GM10266 (cell line): Measurements from ENCODE around the gene HUWE1.

Experiments used
- DNase-seq: peaks from one replicate; pipeline ENCODE4 v3.0.0; 2012; ENCODE audit errors: extremely low spot score
- TF ChIP-seq, protein P1 (sequence below): IDR thresholded peaks from 2 replicates; pipeline ENCODE4 v1.5.1; 2012; ENCODE audit warnings: mild to moderate bottlenecking, low read depth; ENCODE audit not compliant: control insufficient read depth, insufficient read depth; ENCODE audit errors: missing control alignments

The HUWE1 gene

DNA sequence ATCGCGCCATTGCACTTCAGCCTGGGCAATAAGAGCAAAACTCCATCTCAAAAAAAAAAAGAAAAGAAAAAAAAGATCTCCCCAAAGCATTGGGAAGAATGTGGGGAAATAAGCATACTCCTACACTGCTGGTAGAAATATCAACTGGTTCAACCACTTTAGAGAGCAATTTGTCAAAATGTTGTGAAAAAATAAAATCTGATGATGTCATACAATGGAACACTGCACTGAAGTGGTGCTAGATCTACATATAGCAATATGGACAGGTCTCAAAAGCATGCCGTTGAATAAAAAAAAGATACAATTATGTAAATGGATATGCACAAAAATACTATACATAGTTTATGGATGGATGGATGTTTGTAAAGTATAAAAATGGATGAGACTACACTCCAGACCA lies 18.3 kb upstream of the HUWE1 start:
- no peak for DNase-seq
- TF ChIP-seq, protein P1, sequence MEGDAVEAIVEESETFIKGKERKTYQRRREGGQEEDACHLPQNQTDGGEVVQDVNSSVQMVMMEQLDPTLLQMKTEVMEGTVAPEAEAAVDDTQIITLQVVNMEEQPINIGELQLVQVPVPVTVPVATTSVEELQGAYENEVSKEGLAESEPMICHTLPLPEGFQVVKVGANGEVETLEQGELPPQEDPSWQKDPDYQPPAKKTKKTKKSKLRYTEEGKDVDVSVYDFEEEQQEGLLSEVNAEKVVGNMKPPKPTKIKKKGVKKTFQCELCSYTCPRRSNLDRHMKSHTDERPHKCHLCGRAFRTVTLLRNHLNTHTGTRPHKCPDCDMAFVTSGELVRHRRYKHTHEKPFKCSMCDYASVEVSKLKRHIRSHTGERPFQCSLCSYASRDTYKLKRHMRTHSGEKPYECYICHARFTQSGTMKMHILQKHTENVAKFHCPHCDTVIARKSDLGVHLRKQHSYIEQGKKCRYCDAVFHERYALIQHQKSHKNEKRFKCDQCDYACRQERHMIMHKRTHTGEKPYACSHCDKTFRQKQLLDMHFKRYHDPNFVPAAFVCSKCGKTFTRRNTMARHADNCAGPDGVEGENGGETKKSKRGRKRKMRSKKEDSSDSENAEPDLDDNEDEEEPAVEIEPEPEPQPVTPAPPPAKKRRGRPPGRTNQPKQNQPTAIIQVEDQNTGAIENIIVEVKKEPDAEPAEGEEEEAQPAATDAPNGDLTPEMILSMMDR: no peak

DNA sequence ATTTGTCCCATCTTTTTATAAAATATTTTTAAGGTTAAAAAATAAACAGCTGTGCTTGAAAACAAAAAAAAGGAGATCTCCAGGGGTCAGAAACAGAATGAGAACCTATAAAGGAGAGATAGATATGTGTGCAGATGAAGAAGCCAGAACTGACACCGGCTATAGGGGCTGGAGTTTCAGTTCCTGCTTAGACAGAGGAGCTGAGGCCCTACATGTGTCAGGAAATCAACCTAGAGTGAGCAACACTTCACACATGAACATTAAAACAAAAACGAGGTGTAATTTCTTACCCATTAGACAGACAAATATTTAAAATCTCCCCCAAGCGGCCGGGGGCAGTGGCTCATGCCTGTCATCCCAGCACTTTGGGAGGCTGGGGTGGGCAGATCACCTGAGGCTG lies 17.8 kb upstream of the HUWE1 start:
- TF ChIP-seq, protein P1: no peak
- no peak for DNase-seq

DNA sequence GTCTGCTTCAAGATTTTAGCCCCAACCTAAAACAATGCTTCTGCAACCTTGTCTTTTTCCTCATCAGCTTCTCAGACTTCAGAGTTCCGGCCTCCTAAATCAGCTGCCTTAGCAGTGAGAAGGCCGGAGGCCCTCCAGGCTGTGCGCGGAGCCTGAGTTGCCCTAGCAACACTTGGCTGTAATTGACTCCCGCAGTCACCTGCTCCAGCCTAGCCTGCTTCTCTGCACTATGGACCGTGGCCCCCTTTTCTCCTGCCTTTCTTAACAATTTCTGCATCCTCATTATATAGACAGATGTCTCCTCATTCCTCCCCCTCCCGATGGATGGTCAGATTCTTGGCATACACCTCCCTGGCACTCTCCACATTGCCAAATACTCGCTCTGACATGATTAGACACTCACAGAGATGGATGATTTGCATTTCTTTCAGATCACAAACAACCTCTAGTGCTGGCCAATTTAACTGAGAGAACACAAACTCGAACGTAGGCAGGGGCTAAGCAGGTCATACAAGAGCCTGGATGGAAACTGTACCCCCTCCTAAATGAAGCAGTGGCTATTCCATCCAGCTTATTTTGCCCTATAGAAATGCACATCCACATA lies 9.5 kb upstream of the HUWE1 start:
- DNase-seq: no peak
- TF ChIP-seq, protein P1: no peak

DNA sequence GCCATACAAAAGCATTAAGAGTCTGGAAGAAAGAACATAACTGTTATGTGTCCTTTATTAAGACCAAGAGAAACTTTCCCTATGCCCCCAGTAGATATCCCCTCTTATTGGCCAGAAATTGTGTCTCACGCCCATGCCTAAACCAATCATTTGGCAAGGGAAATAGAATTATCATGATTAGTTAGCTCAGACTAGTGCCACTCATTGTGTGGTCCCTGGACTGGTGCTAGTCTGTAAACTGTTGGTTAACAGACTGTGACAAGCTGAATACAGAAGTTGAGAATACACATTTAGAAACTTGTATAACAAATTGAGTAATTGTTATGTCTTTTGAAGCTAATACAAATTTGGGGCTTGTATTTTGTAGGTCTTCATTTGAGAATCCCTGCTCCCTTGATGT lies 8.1 kb upstream of the HUWE1 start:
- TF ChIP-seq, protein P1: no peak
- no peak for DNase-seq

DNA sequence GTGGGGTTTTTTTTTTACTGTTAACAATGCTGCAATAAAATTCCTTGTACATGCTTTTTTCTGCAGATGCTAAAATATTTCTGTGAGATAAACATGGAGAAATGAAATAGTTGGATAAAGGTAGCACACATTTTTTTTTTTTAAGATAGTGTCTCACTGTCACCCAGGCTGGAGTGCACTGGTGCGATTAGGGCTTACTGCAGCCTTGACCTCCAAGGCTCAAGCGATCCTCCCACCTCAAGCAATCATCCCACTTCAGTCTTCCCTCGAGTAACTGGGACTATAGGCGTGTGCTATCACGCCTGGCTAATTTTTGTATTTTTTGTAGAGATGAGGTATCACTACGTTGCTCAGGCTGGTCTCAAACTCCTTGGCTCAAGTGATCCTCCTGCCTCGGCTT lies 1.8 kb upstream of the HUWE1 start:
- no peak for DNase-seq
- TF ChIP-seq, protein P1: no peak

DNA sequence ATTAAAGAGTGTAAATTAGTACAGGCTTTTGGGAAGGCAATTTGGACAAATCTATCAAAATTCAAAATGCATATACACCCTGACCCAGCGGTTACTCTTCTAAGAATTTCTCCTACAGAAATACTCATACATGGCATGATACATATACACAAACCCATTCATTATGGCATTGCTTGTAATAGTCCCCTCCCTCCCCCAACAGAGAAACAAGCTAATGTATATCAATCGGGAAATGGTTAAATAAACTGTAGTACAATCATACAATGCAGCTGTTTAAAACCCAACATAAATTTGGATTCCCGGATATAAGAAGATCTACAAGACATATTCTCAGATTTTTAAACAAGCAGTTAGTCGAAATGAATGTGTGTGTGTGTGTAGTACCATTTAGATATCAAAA lies 808 bp downstream of the HUWE1 start:
- TF ChIP-seq, protein P1: no peak

DNA sequence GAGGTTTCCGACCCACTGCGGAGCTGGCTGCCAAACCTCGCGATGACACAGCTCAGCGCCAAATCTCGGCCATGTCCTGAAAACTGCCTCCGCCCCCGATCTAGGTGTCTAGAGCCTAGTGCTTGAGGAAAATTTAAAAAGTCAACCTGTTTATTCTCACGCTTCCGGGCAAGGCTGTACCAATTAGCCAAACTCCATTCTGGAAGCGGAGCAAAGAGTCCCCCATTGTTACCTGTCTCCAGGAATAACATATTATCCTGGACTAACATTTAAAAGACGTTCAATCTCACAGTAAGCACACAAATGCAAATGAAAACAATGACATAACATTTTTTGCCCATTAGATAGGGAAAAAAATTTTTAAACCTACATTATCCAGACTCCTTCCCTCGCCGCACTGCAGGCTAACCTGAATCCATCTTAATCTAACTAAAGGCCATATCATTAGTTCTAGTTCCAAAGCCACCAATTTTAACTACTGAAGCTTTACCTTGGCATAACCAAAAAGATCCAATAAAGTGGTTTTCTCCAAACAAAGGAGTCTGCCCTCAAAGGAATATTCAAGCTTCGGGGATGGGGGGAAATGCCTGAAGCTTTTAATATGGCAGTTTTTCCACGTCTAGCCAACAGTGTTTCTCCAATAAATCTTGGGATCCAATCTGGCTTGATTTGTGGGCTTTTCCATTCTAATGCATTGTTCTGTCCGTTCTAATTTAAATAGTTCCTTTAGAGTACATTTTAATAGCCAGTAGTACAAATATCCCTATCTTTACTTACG lies 1.9 kb downstream of the HUWE1 start:
- DNase-seq: no peak
- TF ChIP-seq, protein P1: no peak

More for the DNA sequence above, 808 bp downstream of the HUWE1 start:
- no peak for DNase-seq
